K562 (cell line): Measurements from ENCODE around the gene HDAC7. TPM values are rescaled to one million over a fixed set of nuclear protein-coding genes. Genes with fewer than 3 reads are reported as not detected.

Experiments
- ATAC-seq: fragments of 200-7000 bp; cut with Tn5 transposase; 3 replicates; pipeline ENCODE4 v1.9.1; 2020; ENCODE audit warnings: moderate library complexity
- BruUV-seq: library from RNA; stranded (reverse); fragments of 400-500 nt; replicated peaks from 2 replicates; lab custom pipeline; 2021; lab: Mats Ljungman, UMichigan
- CTCF ChIA-PET: fragments of 300-600 bp; formaldehyde crosslinking; extraction: SDS; loops from one replicate; lab custom pipeline; 2021; ENCODE audit warnings: low intra/inter-chr PET ratio; lab: Yijun Ruan, JAX
- POLR2A ChIA-PET: fragments of 300-600, 350-650 bp; sonication (Branson Sonifier 250); formaldehyde crosslinking; extraction: SDS; loops from one replicate; lab custom pipeline; 2021; ENCODE audit warnings: antibody characterized with exemption, inconsistent platforms; lab: Yijun Ruan, JAX
- DNase-seq, 4 experiments: peaks; one replicate each; pipeline versions ENCODE4 v3.0.0 to v3.0.0-alpha.2; 2011 to 2018; ENCODE audit warnings: low spot score in 3 of 4, mixed read lengths in 3 of 4; ENCODE audit errors: extremely low read depth in 1 of 4
- FAIRE-seq: peaks from 2 replicates; lab custom pipeline; 2011; peaks lifted over from hg19 to GRCh38; lab: Jason Lieb, UNC
- H2AFZ ChIP-seq: 2 replicates; pipeline ENCODE4 v1.6.0; 2011; ENCODE audit warnings: low read depth, low read length, control low read depth, inconsistent platforms
- H3K27ac ChIP-seq: fragments of 200-600 bp; 3 replicates; pipeline ENCODE4 v1.8.0; 2011; ENCODE audit warnings: low read depth, mild to moderate bottlenecking, control low read depth, inconsistent platforms, low read length, moderate library complexity, mixed read lengths; ENCODE audit errors: extremely low read depth
- H3K27me3 ChIP-seq, 2 experiments: fragments of 300-600 bp in 1 of 2; 2 replicates in 1 of 2; 3 replicates in 1 of 2; pipeline versions ENCODE4 v1.6.0 to v1.8.0; 2011; ENCODE audit warnings: inconsistent platforms in 2 of 2, low read length in 2 of 2, mild to moderate bottlenecking in 1 of 2, mixed read lengths in 1 of 2, moderate library complexity in 1 of 2; ENCODE audit not compliant: control insufficient read depth in 2 of 2, insufficient read depth in 2 of 2
- H3K36me3 ChIP-seq: fragments of 300-600 bp; 3 replicates; pipeline ENCODE4 v1.8.0; 2011; ENCODE audit warnings: mild to moderate bottlenecking, low read length, inconsistent platforms; ENCODE audit not compliant: control insufficient read depth, insufficient read depth
- H3K4me1 ChIP-seq, 2 experiments: fragments of 200-600 bp in 1 of 2; replicated peaks in 1 of 2; 2 replicates in 1 of 2; 3 replicates in 1 of 2; pipeline versions ENCODE4 v1.5.1 to v1.8.0; 2011; ENCODE audit warnings: inconsistent platforms in 2 of 2, low read length in 2 of 2, mild to moderate bottlenecking in 1 of 2, mixed read lengths in 1 of 2, moderate library complexity in 1 of 2; ENCODE audit not compliant: control insufficient read depth in 2 of 2, insufficient read depth in 2 of 2
- H3K4me2 ChIP-seq: 2 replicates; pipeline ENCODE4 v1.6.1; 2011; ENCODE audit warnings: low read length, control low read depth, inconsistent platforms, mixed read lengths; ENCODE audit not compliant: insufficient read depth
- H3K4me3 ChIP-seq: fragments of 200-600 bp; sonication (generic), shearing (Covaris generic); 2 replicates; pipeline ENCODE4 v1.5.1; 2016; ENCODE audit warnings: control low read depth, inconsistent platforms
- H3K79me2 ChIP-seq: fragments of 200-600 bp; 3 replicates; pipeline ENCODE4 v1.8.0; 2011; ENCODE audit warnings: low read length, inconsistent platforms; ENCODE audit not compliant: control insufficient read depth, insufficient read depth
- H3K9ac ChIP-seq, 2 experiments: 2 replicates each; pipeline versions ENCODE4 v1.6.0 to v1.6.1; 2011; ENCODE audit warnings: low read depth in 2 of 2, low read length in 2 of 2, control low read depth in 1 of 2, inconsistent platforms in 1 of 2, mild to moderate bottlenecking in 1 of 2, mixed read lengths in 1 of 2; ENCODE audit not compliant: insufficient read depth in 1 of 2
- H3K9me1 ChIP-seq: one replicate; pipeline ENCODE4 v1.6.0; 2011; ENCODE audit warnings: inconsistent platforms, mild to moderate bottlenecking, low read length, moderate library complexity; ENCODE audit not compliant: control insufficient read depth, insufficient read depth
- H3K9me3 ChIP-seq: replicated peaks from 2 replicates; pipeline ENCODE4 v1.5.1; 2011; ENCODE audit warnings: low read depth, low read length, inconsistent platforms; ENCODE audit not compliant: control insufficient read depth, insufficient read depth
- H4K20me1 ChIP-seq: replicated peaks from 2 replicates; pipeline ENCODE4 v1.6.1; 2011; ENCODE audit warnings: low read length, inconsistent platforms, mixed read lengths; ENCODE audit not compliant: control insufficient read depth, insufficient read depth
- CTCF ChIP-seq, 3 experiments: IDR thresholded peaks in 2 of 3; conservative IDR thresholded peaks in 1 of 3; 2 replicates each; pipeline ENCODE4 v1.5.1; 2011 to 2012; ENCODE audit warnings: low read length in 3 of 3, mild to moderate bottlenecking in 3 of 3, control low read depth in 2 of 3, improper control_type of control experiment in 1 of 3, inconsistent platforms in 1 of 3, low read depth in 1 of 3, mixed read lengths in 1 of 3, moderate library complexity in 1 of 3; ENCODE audit not compliant: insufficient read depth in 2 of 3
- HCFC1 ChIP-seq: IDR thresholded peaks from 2 replicates; pipeline ENCODE4 v1.6.1; 2012; ENCODE audit warnings: low read depth, low read length, improper control_type of control experiment
- NR2C1 ChIP-seq, 2 experiments: fragments of 450-650 bp; IDR thresholded peaks; 2 replicates each; pipeline ENCODE4 v1.6.1; 2017; ENCODE audit warnings: mild to moderate bottlenecking in 2 of 2, antibody characterized with exemption in 1 of 2, inconsistent platforms in 1 of 2, missing compliant biosample characterization in 1 of 2, missing genetic modification characterization in 1 of 2
- ZNF77 ChIP-seq: fragments of 250-450 bp; sonication (Bioruptor Pico); IDR thresholded peaks from 2 replicates; pipeline ENCODE4 v1.5.0; 2020
- WGBS: fragments of 100-300 bp; shearing (Covaris generic); methylation state at CpG from one replicate; pipeline ENCODE4 v1.1.6; 2016; ENCODE audit warnings: low coverage, mixed read lengths; ENCODE audit not compliant: insufficient coverage; ENCODE audit errors: missing lambda C conversion rate; 5-methylcytosine and 5-hydroxymethylcytosine counted together
- in situ Hi-C: fragments of 300-500 bp; cut with MboI; formaldehyde crosslinking; loops from 4 replicates; pipeline ENCODE4 v1.15.0; 2018; ENCODE audit warnings: inconsistent platforms, mixed read lengths
- intact Hi-C: fragments of 100-400 bp; cut with micrococcal nuclease; formaldehyde crosslinking; loops from 2 replicates; pipeline ENCODE4 v1.14.2; 2022
- polyA plus RNA-seq, 8 experiments: library from polyadenylated mRNA; depleted of rRNA in 4 of 8; stranded (reverse) in 5 of 8; unstranded in 3 of 8; fragments of >200 nt; fragmentation: Nextera tagmentation in 2 of 8; fragmentation: Illumina TruSeq in 1 of 8; extraction: Ambion mirVana in 2 of 8; extraction: Trizol in 1 of 8; gene quantifications; 2 replicates each; pipeline versions ENCODE4 v1.2.1 to v1.2.3, GENCODE V29; 2011 to 2014; ENCODE audit warnings: inconsistent platforms in 1 of 8, missing spikeins in 1 of 8
- total RNA-seq, 7 experiments: library from RNA; depleted of rRNA in 6 of 7; stranded (reverse); fragments of >200 nt in 6 of 7; fragmentation: Illumina TruSeq in 2 of 7; extraction: Trizol in 2 of 7; gene quantifications; 2 replicates each; pipeline versions ENCODE4 v1.2.1 to v1.2.3, GENCODE V29; 2011 to 2021; ENCODE audit warnings: low replicate concordance in 1 of 7

HDAC7 gene
- total and polyA plus RNA-seq, 9 of the 15 experiments (the other 6 are each of a cell fraction or from before 2014, with no cell fraction given): 2.5 to 129 (median 31.1) TPM

- BruUV-seq: no TSS peak
- intact Hi-C loops: no loop called here
- 0 out of 2 replicates have a peak, but pooled peaks cover 5% of the 10 kb centered on the region for H4K20me1 ChIP-seq
- H3K27me3 ChIP-seq: peaks cover 0 to 9% of the 10 kb centered on the region in 2 experiments; a peak in 1 of 5 replicates
- POLR2A ChIA-PET: interaction anchor here (0.7 kb wide), 1 partner anchor 1049 kb away, joined by 3 read pairs; a partner anchor contains a TSS
- H3K4me3 ChIP-seq: no peak overlapping the region
- TF ChIP-seq ZNF77 (CRISPR knock-in tag) (no peak), NR2C1 (IDR thresholded peaks at IDR 0.05) (no peak), NR2C1 (tag; IDR thresholded peaks at IDR 0.05) (0 out of 2 replicates have a peak, but pooled peaks have one; percentile 31), HCFC1 (no peak), CTCF (IDR thresholded peaks at IDR 0.05 in 2 of 3, conservative IDR thresholded peaks at IDR 0.05 in 1 of 3; ENCODE audit: insufficient read depth in 2 of 3, low read depth in 1 of 3, low read length in 3 of 3) (peak; percentile 26 to 34 (median 27); a peak in 3 of 6 replicates)
- TF ChIP-seq, all 486 proteins: peak for 2
- Histone ChIP-seq H3K9me1 (no peaks in the 10 kb centered on the region), H3K9me3 (no peaks in the 10 kb centered on the region), H3K4me1 (peaks cover 6 to 15% of the 10 kb centered on the region in 2 experiments; a peak in 4 of 5 replicates), H3K4me2 (no peak overlapping the region), H2AFZ (no peak overlapping the region), H3K36me3 (no peaks in the 10 kb centered on the region), H3K9ac (no peak overlapping the region), H3K79me2 (no peaks in the 10 kb centered on the region), H3K27ac (no peak overlapping the region)
- peak; percentile 73 for FAIRE-seq
- CTCF ChIA-PET: no interaction called here
- DNase-seq: peak in 2 of 4 experiments; percentile 27 to 36
- peak; percentile 37; the same call in 2 of the 3 replicates for ATAC-seq
- in situ Hi-C loops: no loop called here
- WGBS: 17% methylated on average over 2 of the region's 2 CpGs
These were observed 35.8 kb upstream of the HDAC7 start for GRCh38 chr12:47855502-47855901.
